ENCODE data around the gene HRH1.
"Not testable (repeated sequence)": the region's sequence is repeated elsewhere in the genome, so short reads cannot be mapped to it uniquely, and the experiment has no call there.

Gene HRH1

GRCh38 chr3:11154036-11154952 is at the start of gene HRH1:
Gene HRH1 (plus strand): TSS chr3:11154493. CDS start chr3:11259038, 104,545 bp downstream.
- DNase-seq, result no peak

GRCh38 chr3:11113316-11113715 is 41.0 kb upstream of the HRH1 start:
- DNase-seq, result not testable (repeated sequence)

- no peak for DNase-seq
Measured at GRCh38 chr3:11115548-11115947, 38.7 kb upstream of the HRH1 start.

- DNase-seq, result no peak
Measured at GRCh38 chr3:11116336-11117059, 37.8 kb upstream of the HRH1 start.

GRCh38 chr3:11117591-11117990 is 36.7 kb upstream of the HRH1 start:
- DNase-seq, result no peak

- DNase-seq, result no peak
Measured at GRCh38 chr3:11118181-11118682, 36.1 kb upstream of the HRH1 start.

- no peak for DNase-seq
Measured at GRCh38 chr3:11120091-11120805, 34.0 kb upstream of the HRH1 start.

- no peak for DNase-seq
Measured at GRCh38 chr3:11126653-11127052, 27.6 kb upstream of the HRH1 start.

- no peak for DNase-seq
Measured at GRCh38 chr3:11128682-11129632, 25.3 kb upstream of the HRH1 start.

GRCh38 chr3:11130385-11130784 is 23.9 kb upstream of the HRH1 start:
- DNase-seq, result no peak

- DNase-seq, result no peak
Measured at GRCh38 chr3:11131371-11131770, 22.9 kb upstream of the HRH1 start.

GRCh38 chr3:11131886-11132285 is 22.4 kb upstream of the HRH1 start:
- not testable (repeated sequence) for DNase-seq

GRCh38 chr3:11132861-11133260 is 21.4 kb upstream of the HRH1 start:
- DNase-seq, result no peak

GRCh38 chr3:11134794-11135193 is 19.5 kb upstream of the HRH1 start:
- DNase-seq, result no peak

GRCh38 chr3:11136116-11136515 is 18.2 kb upstream of the HRH1 start:
- DNase-seq, result no peak

- DNase-seq, result no peak
Measured at GRCh38 chr3:11136830-11137626, 17.3 kb upstream of the HRH1 start.

- DNase-seq, result no peak
Measured at GRCh38 chr3:11137627-11137959, 16.7 kb upstream of the HRH1 start.

- DNase-seq, result no peak
Measured at GRCh38 chr3:11138371-11138770, 15.9 kb upstream of the HRH1 start.

- DNase-seq, result no peak
Measured at GRCh38 chr3:11140030-11140712, 14.1 kb upstream of the HRH1 start.

- no peak for DNase-seq
Measured at GRCh38 chr3:11140713-11141104, 13.6 kb upstream of the HRH1 start.

- no peak for DNase-seq
Measured at GRCh38 chr3:11143476-11143875, 10.8 kb upstream of the HRH1 start.
